Glutamatergic neuron (in vitro differentiated cells): Measurements from ENCODE around the gene TOMM20. TPM values are rescaled to one million over a fixed set of nuclear protein-coding genes. Genes with fewer than 3 reads are reported as not detected.

ENCODE experiments used
- DNase-seq: peaks from one replicate; pipeline ENCODE4 v3.0.0; 2022
- H3K27ac Mint-ChIP-seq: one replicate; pipeline ENCODE4 v1.8.0; 2020; ENCODE audit warnings: mild to moderate bottlenecking, mixed read lengths, inconsistent platforms; ENCODE audit not compliant: unreplicated experiment
- H3K27me3 Mint-ChIP-seq: one replicate; pipeline ENCODE4 v1.8.0; 2020; ENCODE audit warnings: mild to moderate bottlenecking, moderate library complexity, mixed read lengths, inconsistent platforms; ENCODE audit not compliant: unreplicated experiment
- H3K36me3 Mint-ChIP-seq: one replicate; pipeline ENCODE4 v1.8.0; 2020; ENCODE audit warnings: mild to moderate bottlenecking, mixed read lengths, inconsistent platforms; ENCODE audit not compliant: unreplicated experiment
- H3K4me1 Mint-ChIP-seq: one replicate; pipeline ENCODE4 v1.8.0; 2020; ENCODE audit warnings: mild to moderate bottlenecking, low read depth, mixed read lengths, inconsistent platforms; ENCODE audit not compliant: unreplicated experiment
- H3K4me3 Mint-ChIP-seq: one replicate; pipeline ENCODE4 v1.8.0; 2020; ENCODE audit warnings: mild to moderate bottlenecking, mixed read lengths, inconsistent platforms; ENCODE audit not compliant: unreplicated experiment
- H3K9me3 Mint-ChIP-seq: one replicate; pipeline ENCODE4 v1.8.0; 2020; ENCODE audit warnings: mild to moderate bottlenecking, moderate library complexity, mixed read lengths, inconsistent platforms; ENCODE audit not compliant: unreplicated experiment
- total RNA-seq: library from RNA; stranded (reverse); fragmentation: NEBNext Ultra II Directional; extraction: Animal tissue kit (Norgen Biotek cat#: 25700); gene quantifications from one replicate; pipeline ENCODE4 v1.2.1, GENCODE V29; 2021; ENCODE audit not compliant: unreplicated experiment
- TF ChIP-seq, protein P1 (sequence below): fragments of 200-600 bp; sonication (generic); IDR thresholded peaks from one replicate; pipeline ENCODE4 v1.5.0; 2021; ENCODE audit not compliant: partially characterized antibody, unreplicated experiment

TOMM20 gene
- total RNA-seq, 1 donor from 2014 or later, result 166 TPM

GRCh38 chr1:235130766-235131270 lies 2.2 kb upstream of the TOMM20 start:
- Mint-ChIP-seq H3K27me3 (peaks cover 10% of the 10 kb centered on the region), H3K36me3 (no peaks in the 10 kb centered on the region), H3K4me1 (peaks cover 5% of the 10 kb centered on the region), H3K27ac (no peak overlapping the region), H3K4me3 (no peak overlapping the region), H3K9me3 (peaks cover 7% of the 10 kb centered on the region)
- TF ChIP-seq, protein P1, sequence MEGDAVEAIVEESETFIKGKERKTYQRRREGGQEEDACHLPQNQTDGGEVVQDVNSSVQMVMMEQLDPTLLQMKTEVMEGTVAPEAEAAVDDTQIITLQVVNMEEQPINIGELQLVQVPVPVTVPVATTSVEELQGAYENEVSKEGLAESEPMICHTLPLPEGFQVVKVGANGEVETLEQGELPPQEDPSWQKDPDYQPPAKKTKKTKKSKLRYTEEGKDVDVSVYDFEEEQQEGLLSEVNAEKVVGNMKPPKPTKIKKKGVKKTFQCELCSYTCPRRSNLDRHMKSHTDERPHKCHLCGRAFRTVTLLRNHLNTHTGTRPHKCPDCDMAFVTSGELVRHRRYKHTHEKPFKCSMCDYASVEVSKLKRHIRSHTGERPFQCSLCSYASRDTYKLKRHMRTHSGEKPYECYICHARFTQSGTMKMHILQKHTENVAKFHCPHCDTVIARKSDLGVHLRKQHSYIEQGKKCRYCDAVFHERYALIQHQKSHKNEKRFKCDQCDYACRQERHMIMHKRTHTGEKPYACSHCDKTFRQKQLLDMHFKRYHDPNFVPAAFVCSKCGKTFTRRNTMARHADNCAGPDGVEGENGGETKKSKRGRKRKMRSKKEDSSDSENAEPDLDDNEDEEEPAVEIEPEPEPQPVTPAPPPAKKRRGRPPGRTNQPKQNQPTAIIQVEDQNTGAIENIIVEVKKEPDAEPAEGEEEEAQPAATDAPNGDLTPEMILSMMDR, result no peak
- DNase-seq, result no peak

- no peaks in the 10 kb centered on the region for H3K36me3 Mint-ChIP-seq
- peak overlapping the region; percentile 99 for H3K4me3 Mint-ChIP-seq
Measured at GRCh38 chr1:235129774-235130570, 1.3 kb upstream of the TOMM20 start.

DNA sequence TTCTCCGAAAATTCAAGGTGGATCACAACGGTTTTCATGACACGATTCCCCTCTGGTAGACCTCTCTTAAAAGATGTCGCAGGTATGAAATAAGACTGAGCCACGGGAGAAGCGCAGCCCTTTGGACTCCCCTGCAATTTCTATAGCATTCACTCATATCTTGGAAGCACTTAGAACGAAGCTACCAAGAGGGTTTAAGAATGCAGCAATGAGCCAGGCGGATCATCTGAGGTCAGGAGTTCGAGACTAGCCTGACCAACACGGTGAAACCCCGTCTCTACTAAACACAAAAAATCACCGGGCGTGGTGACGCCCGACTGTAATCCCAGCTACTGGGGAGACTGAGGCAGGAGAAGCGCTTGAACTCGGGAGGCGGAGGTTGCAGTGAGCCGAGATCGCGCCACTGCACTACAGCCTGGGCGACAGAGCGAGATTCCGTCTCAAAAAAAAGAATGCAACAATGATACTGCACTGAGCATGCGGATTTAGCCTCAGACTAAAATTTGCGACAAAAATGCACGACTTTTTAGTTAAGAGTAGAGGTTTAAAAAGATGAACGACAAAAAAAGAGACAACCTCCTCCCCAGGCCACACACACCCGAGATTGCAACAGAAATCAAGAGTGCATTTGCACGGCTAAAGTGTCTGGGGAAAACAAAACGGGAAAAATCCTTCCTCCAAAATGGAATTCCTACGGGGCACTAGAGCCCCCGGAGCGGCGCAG lies 743 bp downstream of the TOMM20 start:
- no peak for DNase-seq

More at GRCh38 chr1:235129774-235130570, 1.3 kb upstream of the TOMM20 start:
- TF ChIP-seq, protein P1, result no peak
- H3K9me3 Mint-ChIP-seq, result peaks cover 7% of the 10 kb centered on the region
- H3K4me1 Mint-ChIP-seq, result peaks cover 5% of the 10 kb centered on the region
- peaks cover 10% of the 10 kb centered on the region for H3K27me3 Mint-ChIP-seq
- DNase-seq, result no peak
- H3K27ac Mint-ChIP-seq, result peak overlapping the region; percentile 31

GRCh38 chr1:235127203-235127602 lies 1.4 kb downstream of the TOMM20 start:
- peaks cover 10% of the 10 kb centered on the region for H3K4me1 Mint-ChIP-seq
- peaks cover 7% of the 10 kb centered on the region for H3K9me3 Mint-ChIP-seq
- H3K27me3 Mint-ChIP-seq, result peaks cover 10% of the 10 kb centered on the region
- peak overlapping the region; percentile 95 for H3K27ac Mint-ChIP-seq
- DNase-seq, result no peak
- TF ChIP-seq, protein P1, result no peak
- no peaks in the 10 kb centered on the region for H3K36me3 Mint-ChIP-seq
- H3K4me3 Mint-ChIP-seq, result peak overlapping the region; percentile 99

More for the DNA sequence above, 743 bp downstream of the TOMM20 start:
- H3K4me3 Mint-ChIP-seq, result peak overlapping the region; percentile 99
- peaks cover 7% of the 10 kb centered on the region for H3K9me3 Mint-ChIP-seq
- H3K27ac Mint-ChIP-seq, result peak overlapping the region; percentile 95
- H3K4me1 Mint-ChIP-seq, result peaks cover 5% of the 10 kb centered on the region
- H3K36me3 Mint-ChIP-seq, result no peaks in the 10 kb centered on the region
- TF ChIP-seq, protein P1, result no peak
- H3K27me3 Mint-ChIP-seq, result peaks cover 10% of the 10 kb centered on the region
